ENCODE data around the gene HOGA1.

The HOGA1 gene

DNA sequence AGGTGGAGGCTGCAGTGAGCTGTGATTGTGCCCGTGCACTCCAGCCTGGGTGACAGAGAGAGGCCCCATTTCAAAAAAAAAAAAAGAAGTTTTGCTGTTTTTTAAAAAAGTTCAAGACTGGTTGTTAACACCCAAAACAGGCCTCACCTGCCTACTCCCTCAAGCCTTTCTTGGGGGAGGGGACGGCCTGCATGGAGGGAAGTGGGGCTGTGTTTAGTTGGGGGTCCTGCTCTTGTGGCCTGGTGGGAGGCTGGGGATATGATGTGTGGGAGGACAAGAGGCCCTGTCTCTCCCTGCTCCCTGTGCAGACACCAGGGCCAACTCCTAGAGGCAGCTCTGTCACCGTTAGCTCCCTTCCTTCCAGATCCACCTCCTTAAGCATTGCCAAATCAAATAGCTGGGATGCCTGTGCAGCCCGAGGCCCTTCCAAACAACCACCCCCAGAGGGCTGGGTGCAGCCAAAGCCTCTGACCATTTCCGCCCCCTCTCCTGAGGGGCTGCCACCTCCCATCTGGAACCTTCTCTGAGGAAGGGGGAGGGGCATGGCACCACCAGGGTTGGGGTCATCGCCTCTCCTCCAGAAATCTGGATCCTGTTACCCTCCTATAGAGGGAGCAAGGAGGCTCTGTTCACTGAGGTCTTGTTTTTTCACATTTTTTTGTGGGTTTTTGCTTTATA, 44.5 kb upstream of the HOGA1 start:
- no peak for TF ChIP-seq CTBP1 (IDR thresholded peaks at IDR 0.05; ENCODE audit: borderline replicate concordance)
- TF ChIP-seq NFRKB (IDR thresholded peaks at IDR 0.05), result no peak
- TF ChIP-seq LEF1 (IDR thresholded peaks at IDR 0.05; ENCODE audit: borderline replicate concordance), result no peak
- no peak for TF ChIP-seq ELF4 (IDR thresholded peaks at IDR 0.05)
- no peak for TF ChIP-seq FOXK2 (IDR thresholded peaks at IDR 0.05)
- TF ChIP-seq, protein P1, sequence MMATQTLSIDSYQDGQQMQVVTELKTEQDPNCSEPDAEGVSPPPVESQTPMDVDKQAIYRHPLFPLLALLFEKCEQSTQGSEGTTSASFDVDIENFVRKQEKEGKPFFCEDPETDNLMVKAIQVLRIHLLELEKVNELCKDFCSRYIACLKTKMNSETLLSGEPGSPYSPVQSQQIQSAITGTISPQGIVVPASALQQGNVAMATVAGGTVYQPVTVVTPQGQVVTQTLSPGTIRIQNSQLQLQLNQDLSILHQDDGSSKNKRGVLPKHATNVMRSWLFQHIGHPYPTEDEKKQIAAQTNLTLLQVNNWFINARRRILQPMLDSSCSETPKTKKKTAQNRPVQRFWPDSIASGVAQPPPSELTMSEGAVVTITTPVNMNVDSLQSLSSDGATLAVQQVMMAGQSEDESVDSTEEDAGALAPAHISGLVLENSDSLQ (IDR thresholded peaks at IDR 0.05), result no peak
- no peak for TF ChIP-seq BHLHE40 (IDR thresholded peaks at IDR 0.05; ENCODE audit: borderline replicate concordance)
- no peak for TF ChIP-seq FOXA1 (IDR thresholded peaks at IDR 0.05)
- no peak for TF ChIP-seq FOXM1 (IDR thresholded peaks at IDR 0.05; ENCODE audit: borderline replicate concordance)
- TF ChIP-seq HDGF (IDR thresholded peaks at IDR 0.05; ENCODE audit: borderline replicate concordance), result no peak
- no peak for TF ChIP-seq TARDBP (IDR thresholded peaks at IDR 0.05)
- no peak for TF ChIP-seq ARNT (IDR thresholded peaks at IDR 0.05)
- TF ChIP-seq SP1 (IDR thresholded peaks at IDR 0.05), result no peak
- no peak for TF ChIP-seq ZNF384 (IDR thresholded peaks at IDR 0.05)
- TF ChIP-seq L3MBTL2 (conservative IDR thresholded peaks at IDR 0.05), result no peak
- no peak for TF ChIP-seq SUZ12 (IDR thresholded peaks at IDR 0.05)
- POLR2A ChIA-PET, result interaction anchor here (0.5 kb wide), 1 partner anchor 125 kb away, joined by 3 read pairs; no protein-coding TSS in a partner anchor
- CTCF ChIA-PET, result interaction anchor here (0.6 to 2.8 kb wide), 2 partner anchors 14 to 245 kb away, joined by 4 to 10 read pairs; no protein-coding TSS in a partner anchor
- DNase-seq (ENCODE audit: extremely low spot score), result no peak

DNA sequence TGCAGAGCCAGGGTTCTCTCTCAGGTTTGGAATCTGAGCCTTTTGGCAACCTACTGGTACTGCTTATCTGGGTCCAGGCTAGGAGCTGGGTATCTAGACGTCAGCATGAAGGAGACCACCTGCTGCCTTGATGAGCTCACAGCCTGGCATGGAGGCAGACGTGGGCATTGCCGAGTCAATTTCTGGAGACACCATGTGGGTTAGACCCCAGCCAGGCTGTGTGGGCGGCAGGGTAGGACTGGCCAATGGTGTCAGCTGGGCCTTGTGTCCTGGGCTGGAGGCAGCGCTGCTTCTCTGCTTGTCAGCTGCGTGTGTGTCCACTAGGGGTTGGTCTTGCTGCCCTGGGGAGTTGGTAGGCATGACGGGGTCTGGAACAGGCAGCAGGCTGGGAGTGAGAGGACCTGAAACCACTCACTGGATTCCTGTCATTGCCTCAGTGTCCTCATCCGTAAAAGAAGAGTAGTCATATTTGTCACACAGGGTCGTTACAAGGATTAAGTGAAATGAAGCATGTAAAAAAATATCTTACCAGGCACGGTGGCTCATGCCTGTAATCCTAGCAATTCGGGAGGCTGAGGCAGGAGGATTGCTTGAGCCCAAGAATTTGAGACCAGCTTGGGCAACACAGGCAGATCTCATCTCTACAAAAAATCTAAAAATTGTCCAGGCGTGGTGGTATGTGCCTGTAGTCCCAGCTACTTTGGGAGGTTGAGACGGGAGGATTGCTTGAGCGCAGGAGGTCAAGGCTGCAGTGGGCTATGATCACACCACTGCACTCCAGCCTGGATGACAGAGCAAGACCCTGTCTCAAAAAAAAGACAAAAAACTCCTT, 43.3 kb upstream of the HOGA1 start:
- TF ChIP-seq FOXA1 (IDR thresholded peaks at IDR 0.05) (no peak), CTBP1 (IDR thresholded peaks at IDR 0.05; ENCODE audit: borderline replicate concordance) (no peak), FOXK2 (IDR thresholded peaks at IDR 0.05) (no peak), BHLHE40 (IDR thresholded peaks at IDR 0.05; ENCODE audit: borderline replicate concordance) (no peak), LEF1 (IDR thresholded peaks at IDR 0.05; ENCODE audit: borderline replicate concordance) (no peak), ZNF384 (IDR thresholded peaks at IDR 0.05) (no peak), SUZ12 (IDR thresholded peaks at IDR 0.05) (no peak), ELF4 (IDR thresholded peaks at IDR 0.05) (no peak), ARNT (IDR thresholded peaks at IDR 0.05) (no peak), HDGF (IDR thresholded peaks at IDR 0.05; ENCODE audit: borderline replicate concordance) (no peak), NFRKB (IDR thresholded peaks at IDR 0.05) (no peak), L3MBTL2 (conservative IDR thresholded peaks at IDR 0.05) (no peak), FOXM1 (IDR thresholded peaks at IDR 0.05; ENCODE audit: borderline replicate concordance) (no peak), TARDBP (IDR thresholded peaks at IDR 0.05) (no peak), SP1 (IDR thresholded peaks at IDR 0.05) (no peak)
- TF ChIP-seq, protein P1 (IDR thresholded peaks at IDR 0.05), result no peak
- ChIA-PET POLR2A (interaction anchor here (1.4 to 1.5 kb wide), 2 partner anchors 11 to 44 kb away, joined by 3 to 5 read pairs; no protein-coding TSS in a partner anchor), CTCF (interaction anchor here (0.6 kb wide), 2 partner anchors 247 to 297 kb away, joined by 4 to 7 read pairs; no protein-coding TSS in a partner anchor)
- DNase-seq (ENCODE audit: extremely low spot score), result no peak

DNA sequence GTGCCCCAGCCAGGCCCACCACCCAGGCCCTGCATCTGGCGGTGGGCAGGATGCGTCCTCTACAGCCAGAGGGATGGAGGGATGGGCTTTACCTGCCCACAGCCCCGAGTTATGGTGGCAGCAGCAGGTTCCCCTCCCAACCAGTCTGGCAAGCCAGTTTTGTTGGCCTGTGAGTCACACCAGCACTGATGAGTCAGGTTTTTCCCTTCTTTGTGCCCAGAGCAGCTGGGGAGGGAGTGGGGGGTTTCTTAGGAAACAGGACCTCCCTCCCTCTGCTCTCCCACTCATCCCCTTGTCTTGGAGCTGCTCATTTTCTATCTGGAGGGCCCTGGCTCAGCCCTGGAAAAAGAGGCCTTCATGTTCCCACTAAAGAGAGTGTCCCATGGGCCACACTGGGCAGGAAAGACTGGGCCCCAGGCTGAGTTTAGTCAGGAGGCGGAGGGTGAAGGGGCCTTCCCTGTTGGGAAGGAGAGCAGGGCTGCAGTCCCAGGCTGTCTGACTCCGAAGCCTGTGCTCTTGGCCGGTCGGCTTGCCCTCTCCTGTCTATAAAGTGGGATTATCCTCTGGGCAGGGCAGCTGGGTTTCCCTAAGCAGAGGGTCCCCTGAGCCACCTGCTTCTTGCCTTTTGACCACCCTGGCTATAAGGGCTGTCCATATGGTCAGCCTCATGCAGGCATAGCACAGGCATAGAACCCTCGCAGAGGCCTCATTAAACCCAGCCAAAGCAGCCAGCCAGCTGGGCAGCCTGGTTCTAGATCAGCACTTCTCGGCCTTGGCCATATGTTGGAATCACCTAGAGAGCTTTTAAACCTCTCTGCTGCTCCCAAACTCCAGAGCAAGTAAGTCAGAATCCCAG, 41.8 kb upstream of the HOGA1 start:
- no peak for TF ChIP-seq L3MBTL2 (conservative IDR thresholded peaks at IDR 0.05)
- TF ChIP-seq SP1 (IDR thresholded peaks at IDR 0.05), result no peak
- no peak for TF ChIP-seq TARDBP (IDR thresholded peaks at IDR 0.05)
- no peak for TF ChIP-seq SUZ12 (IDR thresholded peaks at IDR 0.05)
- TF ChIP-seq HDGF (IDR thresholded peaks at IDR 0.05; ENCODE audit: borderline replicate concordance), result no peak
- no peak for TF ChIP-seq FOXK2 (IDR thresholded peaks at IDR 0.05)
- no peak for TF ChIP-seq LEF1 (IDR thresholded peaks at IDR 0.05; ENCODE audit: borderline replicate concordance)
- TF ChIP-seq ZNF384 (IDR thresholded peaks at IDR 0.05), result no peak
- no peak for TF ChIP-seq ELF4 (IDR thresholded peaks at IDR 0.05)
- DNase-seq (ENCODE audit: extremely low spot score), result no peak
- ChIA-PET POLR2A (interaction anchor here (0.6 to 1.5 kb wide), 3 partner anchors 9 to 118 kb away, joined by 3 to 5 read pairs (median 3); no protein-coding TSS in a partner anchor), CTCF (interaction anchor here (0.5 to 0.7 kb wide), 5 partner anchors 16 to 94 kb away, joined by 3 to 4 read pairs (median 3); no protein-coding TSS in a partner anchor)

DNA sequence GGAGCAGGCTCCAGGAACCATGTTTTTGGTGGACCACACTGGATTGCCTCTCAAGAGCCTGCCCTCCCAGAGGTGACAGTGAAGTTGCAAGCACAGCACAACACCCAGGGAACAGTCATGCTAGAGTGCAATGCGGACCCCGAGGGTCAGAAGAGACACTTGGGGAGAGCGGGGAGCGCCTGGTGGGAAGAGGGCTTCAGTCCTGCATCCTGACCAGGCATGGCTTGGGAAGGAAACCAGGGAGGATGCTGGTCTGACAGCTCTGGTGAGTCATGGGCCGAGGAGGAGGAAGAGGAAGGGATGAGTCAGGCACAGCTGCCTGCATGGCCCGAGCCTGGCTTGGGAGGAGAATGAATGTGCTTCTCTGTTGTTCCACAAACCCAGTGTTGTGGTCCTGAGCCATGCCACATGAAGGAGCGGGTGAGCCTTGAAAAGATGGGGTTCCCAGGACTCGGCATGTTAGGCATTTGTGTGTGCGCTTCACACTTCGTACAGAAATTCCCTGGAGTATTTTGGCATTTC, 41.1 kb upstream of the HOGA1 start:
- ChIA-PET CTCF (interaction anchor here (0.6 to 0.7 kb wide), 3 partner anchors 22 to 85 kb away, joined by 3 to 4 read pairs (median 3); no protein-coding TSS in a partner anchor), POLR2A (interaction anchor here (0.6 kb wide), 1 partner anchor 118 kb away, joined by 3 read pairs; no protein-coding TSS in a partner anchor)
- no peak for TF ChIP-seq NFRKB (IDR thresholded peaks at IDR 0.05)
- TF ChIP-seq ZNF384 (IDR thresholded peaks at IDR 0.05), result no peak
- no peak for DNase-seq (ENCODE audit: extremely low spot score)

DNA sequence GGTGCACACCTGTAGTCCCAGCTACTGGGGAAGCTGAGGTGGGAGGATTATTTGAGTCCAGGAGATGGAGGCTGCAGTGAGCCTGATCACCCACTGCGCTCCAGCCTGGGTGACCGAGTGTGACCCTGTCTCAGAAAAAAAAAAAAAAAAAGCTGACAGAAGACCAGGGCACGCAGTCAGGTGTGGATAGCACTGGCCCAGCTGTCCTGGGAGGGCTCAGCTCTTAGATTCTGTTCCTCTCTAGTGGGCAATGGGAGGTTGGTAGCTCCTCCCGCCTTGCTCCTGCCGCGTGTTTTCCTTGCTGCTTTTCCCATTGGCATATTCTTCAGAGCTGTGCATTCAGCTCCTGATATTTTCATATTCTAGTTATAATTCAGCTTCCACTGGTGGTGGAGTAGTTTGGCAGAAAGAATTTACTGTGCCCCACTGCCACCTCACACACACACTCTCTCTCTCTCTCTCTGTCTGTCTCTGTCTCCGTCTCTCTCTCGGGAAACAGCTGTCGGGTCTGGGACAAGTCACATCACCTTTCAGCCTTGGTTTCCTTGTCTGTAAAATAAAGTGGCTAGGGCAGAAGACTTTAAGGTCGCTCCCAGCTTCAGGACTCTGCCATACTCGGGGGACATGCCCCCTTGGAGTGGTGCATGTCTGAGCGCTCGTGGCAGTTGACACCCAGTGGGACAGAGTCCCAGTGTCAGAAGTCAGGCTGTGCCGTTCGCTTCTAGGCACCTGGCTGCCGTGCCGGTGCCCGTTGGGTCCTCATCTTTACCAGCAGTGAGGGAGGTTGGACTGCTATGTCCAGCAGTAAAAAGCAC, 37.5 kb upstream of the HOGA1 start:
- POLR2A ChIA-PET, result no interaction called here
- DNase-seq (ENCODE audit: extremely low spot score), result no peak
- TF ChIP-seq LEF1 (IDR thresholded peaks at IDR 0.05; ENCODE audit: borderline replicate concordance), result no peak
- TF ChIP-seq, protein P1 (IDR thresholded peaks at IDR 0.05), result no peak
- TF ChIP-seq FOXM1 (IDR thresholded peaks at IDR 0.05; ENCODE audit: borderline replicate concordance), result no peak
- no peak for TF ChIP-seq NFRKB (IDR thresholded peaks at IDR 0.05)
- TF ChIP-seq ARNT (IDR thresholded peaks at IDR 0.05), result no peak
- TF ChIP-seq BHLHE40 (IDR thresholded peaks at IDR 0.05; ENCODE audit: borderline replicate concordance), result no peak
- no peak for TF ChIP-seq ELF4 (IDR thresholded peaks at IDR 0.05)
- TF ChIP-seq TARDBP (IDR thresholded peaks at IDR 0.05), result no peak
- TF ChIP-seq FOXA1 (IDR thresholded peaks at IDR 0.05), result no peak
- CTCF ChIA-PET, result interaction anchor here (0.6 to 1.8 kb wide), 5 partner anchors 12 to 1173 kb away, joined by 3 to 12 read pairs (median 3); no protein-coding TSS in a partner anchor

Measured in HEK293T (cell line).